C4-2B (cell line): Measurements from ENCODE around the gene XXYLT1.

Experiments used
- CTCF ChIP-seq: fragments of 450-650 bp; conservative IDR thresholded peaks from 2 replicates; pipeline ENCODE4 v1.5.1; 2017; ENCODE audit warnings: mild to moderate bottlenecking
- ZFX ChIP-seq: fragments of 450-650 bp; IDR thresholded peaks from 2 replicates; pipeline ENCODE4 v1.6.1; 2017

DNA sequence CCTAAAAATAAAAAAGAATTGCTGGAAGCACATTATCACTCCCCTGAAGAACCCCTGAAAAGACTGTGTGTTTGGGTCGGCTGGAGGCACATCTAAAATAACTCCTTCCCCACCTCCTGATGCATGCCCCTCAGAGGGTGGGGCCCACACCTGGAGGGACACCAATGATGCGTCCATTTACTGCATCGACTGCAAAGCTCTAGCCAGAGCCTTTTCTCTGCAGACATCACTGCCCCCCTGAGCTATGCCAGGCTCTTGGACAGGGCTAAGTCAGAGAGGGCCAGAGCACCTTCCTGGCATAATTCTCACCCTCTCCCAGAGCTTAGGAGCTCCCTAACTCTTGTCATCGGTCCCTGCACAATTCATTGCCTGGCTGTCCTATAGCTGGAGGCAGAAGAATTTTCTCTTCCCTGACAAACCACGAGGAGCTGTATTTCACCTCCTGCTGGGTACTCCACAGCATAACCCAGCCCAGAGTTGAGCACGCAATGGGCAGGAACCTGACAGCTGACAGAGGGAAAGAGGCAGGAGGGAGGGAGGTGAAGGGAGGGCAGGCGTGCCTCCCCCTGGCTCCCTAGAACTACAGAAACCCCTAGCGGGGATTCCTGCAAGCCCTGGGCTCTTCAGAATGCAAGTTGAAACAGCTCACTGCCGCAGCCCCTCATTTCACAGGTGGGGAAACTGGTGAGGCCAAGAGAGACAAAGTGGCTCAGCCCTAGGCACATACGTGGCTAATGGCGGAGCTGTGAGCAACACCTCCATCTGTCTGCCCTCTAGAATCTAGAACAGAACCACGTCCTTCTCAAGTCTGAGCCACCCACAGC lies 46.6 kb downstream of the XXYLT1 start:
- TF ChIP-seq CTCF (no peak), ZFX (no peak)
